ENCODE data around the gene SPAG17.

DNA sequence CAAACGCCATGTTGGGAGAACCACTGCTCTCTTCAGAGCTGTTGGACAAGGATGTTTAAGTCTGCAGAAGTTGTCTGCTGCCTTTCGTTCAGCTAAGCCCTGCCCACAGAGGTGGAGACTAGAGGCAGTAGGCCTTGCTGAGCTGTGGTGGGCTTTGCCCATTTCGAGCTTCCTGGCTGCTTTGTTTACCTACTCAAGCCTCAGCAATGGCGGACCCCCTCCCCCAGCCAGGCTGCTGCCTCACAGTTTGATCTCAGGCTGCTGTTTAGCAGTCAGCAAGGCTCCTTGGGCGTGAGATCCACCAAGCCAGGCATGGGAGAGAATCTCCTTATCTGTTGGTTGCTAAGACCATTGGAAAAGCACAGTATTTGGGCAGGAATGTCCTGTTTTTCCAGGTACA, 180.7 kb downstream of the SPAG17 start:
- TF ChIP-seq CTCF (IDR thresholded peaks at IDR 0.05) (no peak), POLR2A (IDR thresholded peaks at IDR 0.05) (no peak)

Data from Peyer's patch (tissue), 4 donors.